GM18858 (cell line): ENCODE measurements around the gene NUDCD3.

Experiments
- ATAC-seq: cut with Tn5 transposase; IDR thresholded peaks from one replicate; pipeline ENCODE4 v1.9.1; 2021; ENCODE audit not compliant: unreplicated experiment

Gene NUDCD3

DNA sequence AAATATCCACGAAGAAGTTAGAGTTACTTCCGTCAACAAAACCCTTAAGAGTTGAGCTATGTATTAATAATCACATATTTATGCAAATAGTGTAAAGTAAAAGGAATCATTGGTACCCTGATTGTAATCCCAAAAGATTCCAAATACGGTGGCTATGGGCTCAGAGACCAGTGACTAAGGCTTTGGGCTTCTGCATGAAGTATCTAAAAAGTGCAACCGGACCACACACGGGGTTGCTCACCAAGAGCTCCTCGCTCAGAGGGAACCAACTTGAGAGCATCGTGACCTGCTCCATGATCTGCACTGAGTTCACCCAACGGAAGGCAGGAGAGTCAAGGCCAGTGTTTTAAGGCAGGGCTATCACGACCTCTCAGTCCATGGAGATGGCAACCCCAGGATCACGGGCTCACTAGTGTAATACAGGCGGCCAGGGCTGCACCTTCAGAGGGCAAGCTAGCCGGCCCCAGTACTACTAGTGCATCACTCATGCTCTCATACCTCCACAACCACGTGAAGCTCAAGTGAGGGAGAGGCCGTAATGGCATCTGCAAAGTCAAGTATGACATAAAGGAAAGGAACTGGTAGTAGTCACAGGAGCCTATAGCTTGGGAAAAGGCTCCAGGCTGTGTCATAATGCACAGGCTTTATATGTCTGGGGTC is 87.9 kb downstream of the NUDCD3 start:
- ATAC-seq = no peak

- ATAC-seq = no peak
These were observed 88.8 kb downstream of the NUDCD3 start for GRCh38 chr7:44401692-44402091.

DNA sequence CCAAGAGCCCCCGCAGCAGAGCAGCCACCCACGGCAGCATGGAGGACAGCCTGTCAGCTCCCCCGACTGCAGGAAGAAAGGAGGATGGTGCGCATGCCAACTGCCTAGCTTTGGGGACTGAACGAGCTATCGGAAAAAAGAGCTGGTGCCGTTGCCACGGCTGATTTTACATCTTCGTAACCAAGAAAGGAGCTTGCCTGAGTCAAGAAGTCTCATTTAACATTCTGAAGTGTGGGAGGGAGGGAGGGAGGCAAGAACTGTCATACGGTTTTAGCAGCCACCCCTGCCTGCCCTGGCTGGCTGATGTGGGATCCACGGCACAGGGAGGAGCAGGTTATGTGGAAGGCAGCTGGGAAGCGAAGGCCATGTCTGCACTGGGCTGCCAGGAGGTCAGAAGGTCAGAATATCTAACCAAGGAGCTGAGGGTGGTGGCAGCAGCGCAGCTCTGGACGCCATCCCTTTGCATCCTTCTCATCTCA is 90.4 kb downstream of the NUDCD3 start:
- no peak for ATAC-seq

DNA sequence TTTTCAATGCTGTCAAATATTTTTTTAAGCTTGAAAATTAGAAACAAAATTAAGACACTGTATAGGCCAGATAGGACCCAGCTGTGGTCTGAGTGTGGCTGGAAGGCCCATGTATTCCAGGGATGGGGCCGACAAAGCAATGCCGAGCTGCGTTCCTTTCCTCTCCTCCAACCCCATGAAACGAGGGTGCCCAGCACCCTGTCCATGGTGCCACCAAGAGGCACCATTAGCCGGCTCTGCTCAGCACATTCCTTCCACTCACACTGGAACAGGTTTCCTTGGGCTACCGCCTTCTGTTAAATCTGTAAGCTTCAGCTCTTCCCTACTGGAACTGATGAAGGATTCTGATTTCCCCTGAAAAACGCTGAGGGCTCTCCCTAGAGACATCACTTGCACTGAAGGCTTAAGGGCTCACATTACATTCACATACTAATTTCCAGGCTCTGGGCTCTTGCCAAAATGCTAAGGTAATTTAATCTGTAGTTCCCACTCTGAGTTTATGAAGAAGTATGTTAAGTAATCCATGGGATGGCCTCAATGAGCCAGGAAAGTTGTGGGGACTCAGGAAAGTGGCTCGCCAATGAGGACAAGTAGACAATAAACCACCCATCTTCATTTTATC is 91.4 kb downstream of the NUDCD3 start:
- no peak for ATAC-seq

DNA sequence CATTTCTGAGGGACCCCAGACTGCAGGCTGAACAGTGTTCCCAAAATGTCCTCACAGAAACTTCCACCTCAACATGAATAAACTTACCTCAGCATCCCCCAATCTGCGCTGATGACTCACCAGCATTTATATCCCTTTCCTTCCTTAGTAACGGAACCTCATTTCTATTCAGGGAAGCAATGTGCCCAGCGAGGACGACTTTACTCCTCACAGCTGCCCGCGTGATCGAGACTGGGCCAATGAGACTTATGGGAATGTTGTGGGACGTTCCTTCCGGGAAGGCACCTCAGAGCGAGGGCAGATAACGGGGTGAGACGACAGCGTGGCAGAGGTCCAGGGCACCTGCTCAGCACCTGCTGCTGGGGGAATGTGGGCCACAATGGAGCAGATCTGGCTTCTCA is 91.9 kb downstream of the NUDCD3 start:
- ATAC-seq = no peak

- no peak for ATAC-seq
These were observed 93.4 kb downstream of the NUDCD3 start for GRCh38 chr7:44396931-44397545.

DNA sequence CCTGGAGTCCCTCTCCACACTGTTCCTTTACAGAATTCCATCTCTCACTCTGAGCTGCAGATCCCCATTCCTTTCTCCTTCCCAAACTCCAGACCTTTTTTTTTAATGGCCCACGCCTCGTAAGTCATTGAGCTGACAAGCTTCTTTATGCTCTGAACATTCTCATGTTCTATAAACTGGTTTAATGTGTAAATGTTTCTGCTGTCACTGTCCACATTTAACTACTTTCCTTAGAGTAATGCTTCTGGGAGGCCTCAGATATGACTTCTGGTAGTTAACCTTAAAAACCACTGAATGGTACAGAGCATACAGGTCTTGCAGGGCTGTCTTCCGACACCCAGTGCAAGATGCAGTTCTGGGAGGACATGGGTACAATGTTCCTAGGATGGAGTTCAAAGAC is 94.0 kb downstream of the NUDCD3 start:
- ATAC-seq = no peak

GRCh38 chr7:44395067-44395466 is 95.4 kb downstream of the NUDCD3 start:
- ATAC-seq = no peak

DNA sequence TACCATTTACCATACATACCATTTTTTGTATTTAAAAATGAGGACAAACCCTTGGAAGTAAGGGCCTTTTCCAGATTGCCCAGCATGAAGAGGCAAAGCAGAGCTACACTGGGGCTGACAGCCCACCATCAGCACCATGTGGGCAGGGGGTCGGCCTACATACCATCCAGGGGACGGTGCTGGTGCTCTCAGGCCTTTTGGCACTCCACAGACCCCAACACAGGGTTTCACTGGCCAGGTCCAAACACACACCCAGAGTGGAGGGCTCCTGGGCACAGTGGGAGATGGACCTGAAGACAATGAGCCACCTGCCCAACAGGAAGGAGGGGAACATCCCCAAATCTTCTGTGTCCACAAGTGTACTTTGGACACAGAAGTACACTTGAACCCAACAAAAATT is 95.8 kb downstream of the NUDCD3 start:
- ATAC-seq = no peak

- no peak for ATAC-seq
These were observed 96.4 kb downstream of the NUDCD3 start for GRCh38 chr7:44394112-44394447.

GRCh38 chr7:44393238-44394111 is 97.0 kb downstream of the NUDCD3 start:
- no peak for ATAC-seq

DNA sequence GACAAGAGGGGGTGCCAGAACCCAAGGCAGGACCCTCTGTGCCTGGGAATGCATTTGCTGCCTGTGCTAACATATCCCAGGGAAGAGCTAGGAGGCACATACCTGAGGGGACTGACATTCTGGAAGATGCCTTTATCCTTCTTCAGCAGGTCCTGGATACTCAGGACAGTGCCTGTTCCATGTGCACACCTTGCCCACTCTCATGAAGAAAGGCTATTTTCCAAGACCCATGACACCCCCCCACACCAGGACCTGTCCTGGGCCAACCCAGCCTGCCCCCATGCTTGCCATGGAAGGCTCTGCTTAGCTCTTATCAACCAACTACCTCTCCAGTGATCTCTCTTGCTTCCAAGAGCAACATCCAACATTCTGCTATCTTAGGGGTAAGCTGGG is 97.8 kb downstream of the NUDCD3 start:
- no peak for ATAC-seq

DNA sequence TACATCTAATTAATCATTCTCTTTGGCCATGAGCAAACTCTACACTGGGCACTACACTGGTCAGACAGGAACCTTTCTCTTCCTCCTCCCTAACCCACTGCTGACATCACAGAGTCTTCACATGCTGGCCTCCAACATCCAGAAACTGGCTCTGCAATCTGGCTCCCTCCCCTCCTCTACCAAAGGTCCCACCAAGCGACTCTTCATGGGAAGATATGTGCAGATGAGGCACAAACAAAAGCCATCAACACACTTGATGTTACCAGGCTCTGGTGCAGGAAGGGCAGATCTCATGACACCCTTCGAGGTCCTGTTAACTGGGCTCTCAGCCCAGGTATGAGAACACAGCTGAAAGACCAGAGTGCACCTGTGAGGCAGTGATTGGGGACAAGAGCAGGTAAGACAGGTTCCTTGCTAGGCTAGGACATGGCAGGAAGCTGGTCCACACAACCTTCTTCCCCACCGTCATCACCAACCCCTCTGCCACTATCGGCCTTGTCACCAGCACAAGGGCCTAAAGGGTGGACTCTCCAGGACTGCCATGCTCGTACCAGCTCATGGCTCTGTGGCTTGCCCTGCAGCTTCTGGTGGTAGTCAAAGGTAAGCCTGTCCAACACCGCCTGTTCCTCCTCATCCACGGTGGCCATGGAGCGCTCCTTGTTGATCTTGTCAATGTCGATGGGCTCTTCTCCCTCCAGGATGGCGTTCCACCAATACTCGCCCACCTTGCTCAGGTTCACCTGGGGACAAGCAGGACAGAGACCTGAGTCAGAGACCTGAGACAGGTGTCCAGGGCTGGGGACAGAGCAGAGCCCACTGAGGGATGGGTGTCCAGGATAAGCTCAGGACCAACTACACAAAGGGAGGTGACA is 98.5 kb downstream of the NUDCD3 start:
- ATAC-seq = no peak

DNA sequence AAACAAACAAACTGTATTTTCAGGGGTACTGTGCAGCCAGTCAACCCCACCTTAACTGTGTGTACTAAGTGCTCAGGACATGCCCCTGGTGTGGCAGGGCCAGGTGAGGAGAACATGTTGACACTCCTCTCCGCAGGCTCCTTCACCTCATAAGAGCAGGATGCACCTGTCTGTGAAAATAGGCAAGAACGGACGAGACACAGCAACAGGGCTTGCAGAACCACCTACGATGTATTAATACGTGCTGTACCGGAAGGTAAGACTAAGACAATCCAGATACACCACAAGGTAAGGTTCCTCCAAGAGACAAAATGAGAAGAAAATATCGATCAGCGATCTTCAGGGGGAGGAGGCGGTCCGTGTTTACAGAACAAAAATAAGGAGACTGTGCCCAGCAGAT is 99.3 kb downstream of the NUDCD3 start:
- ATAC-seq = no peak

DNA sequence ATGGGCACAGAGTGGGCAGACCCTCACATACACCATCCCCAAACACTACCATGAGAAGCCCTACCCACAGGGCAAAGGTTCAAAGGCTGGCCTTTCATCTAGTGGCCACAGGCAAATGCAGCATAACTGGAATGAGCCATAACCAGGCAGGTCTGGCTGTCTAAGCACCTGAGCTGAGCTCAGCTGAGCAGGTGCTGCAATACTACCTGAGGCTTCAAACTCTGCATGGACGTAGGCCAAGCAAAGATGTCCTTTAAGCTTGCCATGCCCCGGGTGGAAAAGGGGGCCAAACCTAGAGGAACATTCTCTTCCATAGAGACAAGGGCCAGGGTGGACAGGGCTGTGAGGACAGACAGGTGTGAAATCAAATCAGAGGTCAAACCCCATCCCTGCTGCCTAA is 99.8 kb downstream of the NUDCD3 start:
- no peak for ATAC-seq

DNA sequence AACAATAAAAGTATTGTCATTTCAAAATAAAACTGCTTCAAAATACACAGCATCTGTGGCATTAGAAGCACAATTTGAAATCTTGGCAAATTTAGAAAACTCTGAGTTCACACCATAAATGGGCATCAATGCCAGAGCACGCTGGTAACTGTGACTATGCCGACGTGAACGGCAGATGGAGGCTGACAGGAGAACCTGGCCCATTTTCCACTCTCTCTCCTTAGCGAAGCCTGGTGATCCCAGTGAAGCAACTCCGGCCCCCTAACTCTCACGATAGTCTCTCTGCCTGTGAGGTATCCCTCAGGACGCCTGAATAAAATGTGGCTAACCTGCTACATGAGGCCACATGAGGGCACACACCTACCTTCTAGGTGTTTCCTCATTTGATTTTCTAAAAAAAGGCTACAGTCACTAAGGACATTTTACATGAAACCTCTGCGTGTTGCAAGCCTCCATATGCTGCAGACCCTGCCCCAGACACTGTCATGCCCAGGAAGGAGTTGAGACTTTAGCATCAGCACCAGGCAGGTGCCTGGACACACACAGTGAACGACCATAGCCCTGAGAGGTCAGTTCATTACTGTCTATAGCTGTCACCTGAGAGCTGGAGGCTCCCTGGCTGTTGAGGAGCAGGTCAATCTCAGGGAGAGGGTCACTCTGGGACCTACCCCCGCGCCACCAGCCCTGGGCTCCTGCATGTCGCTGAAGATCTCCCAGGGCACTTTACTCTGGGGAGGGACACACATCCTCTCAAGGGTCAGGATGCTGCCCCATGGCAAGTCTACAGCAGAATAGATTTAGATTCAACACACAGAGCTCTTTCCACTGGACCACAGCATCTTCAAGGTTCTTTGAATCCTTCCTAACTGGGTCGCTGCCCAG is 102.1 kb downstream of the NUDCD3 start:
- no peak for ATAC-seq

DNA sequence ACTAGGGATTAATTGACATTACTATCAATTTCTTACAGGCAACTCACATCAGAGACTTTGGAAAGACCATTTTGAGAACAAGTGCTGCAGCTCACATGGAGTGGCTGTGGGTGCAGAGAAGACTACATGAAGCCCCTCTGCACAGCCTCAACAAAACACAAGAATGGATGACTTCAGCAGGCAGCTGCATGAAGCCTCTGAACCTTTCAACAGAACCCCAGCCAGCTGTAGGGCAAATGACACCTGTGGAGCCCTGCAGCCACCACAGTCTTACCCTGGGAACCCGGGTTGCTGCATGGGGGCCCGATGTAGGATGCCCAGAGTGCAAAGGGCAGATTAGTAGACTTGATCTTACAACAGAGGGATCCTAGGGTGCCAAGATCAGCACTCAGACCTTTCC is 103.1 kb downstream of the NUDCD3 start:
- ATAC-seq = no peak

- no peak for ATAC-seq
These were observed 104.1 kb downstream of the NUDCD3 start for GRCh38 chr7:44386139-44386913.
